ENCODE results near the gene IPO9.

Gene IPO9

GRCh38 chr1:201895913-201896807, 67.2 kb downstream of the IPO9 start:
- Histone ChIP-seq H3K27me3 (ENCODE audit: insufficient read depth, low read depth) (no peaks in the 10 kb centered on the region), H3K4me2 (peak overlapping the region; percentile 10; the same call in 1 of the 2 replicates), H3K36me3 (ENCODE audit: insufficient read depth) (no peaks in the 10 kb centered on the region), H3K79me2 (ENCODE audit: insufficient read depth, low read depth) (no peaks in the 10 kb centered on the region), H3K9ac (peak overlapping the region; percentile 0; the same call in 1 of the 2 replicates), H4K20me1 (ENCODE audit: insufficient read depth) (no peaks in the 10 kb centered on the region), H3K4me1 (ENCODE audit: low read depth, poor library complexity, severe bottlenecking) (peaks cover 14% of the 10 kb centered on the region), H3K27ac (no peak overlapping the region), H2AFZ (ENCODE audit: low read depth) (peak overlapping the region; percentile 51), H3K4me3 (IDR thresholded peaks at IDR 0.05; ENCODE audit: insufficient read depth, low read depth, low read length) (peak overlapping the region; percentile 80)
- peak; percentile 100 for TF ChIP-seq CTCF (conservative IDR thresholded peaks at IDR 0.05; ENCODE audit: low read depth, low read length)

GRCh38 chr1:201896951-201897391, 68.0 kb downstream of the IPO9 start:
- Histone ChIP-seq H3K4me3 (IDR thresholded peaks at IDR 0.05; ENCODE audit: insufficient read depth, low read depth, low read length) (no peak overlapping the region), H3K9ac (no peak overlapping the region), H3K36me3 (ENCODE audit: insufficient read depth) (no peaks in the 10 kb centered on the region), H3K27ac (no peak overlapping the region), H3K27me3 (ENCODE audit: insufficient read depth, low read depth) (no peaks in the 10 kb centered on the region), H3K4me2 (no peak overlapping the region; the same call in 1 of the 2 replicates), H3K79me2 (ENCODE audit: insufficient read depth, low read depth) (no peaks in the 10 kb centered on the region), H4K20me1 (ENCODE audit: insufficient read depth) (no peaks in the 10 kb centered on the region), H2AFZ (ENCODE audit: low read depth) (peak overlapping the region; percentile 51; the same call in 1 of the 2 replicates), H3K4me1 (ENCODE audit: low read depth, poor library complexity, severe bottlenecking) (peaks cover 14% of the 10 kb centered on the region)
- no peak; the same call in 1 of the 2 replicates for TF ChIP-seq CTCF (conservative IDR thresholded peaks at IDR 0.05; ENCODE audit: low read depth, low read length)

GRCh38 chr1:201898240-201898894, 69.4 kb downstream of the IPO9 start:
- Histone ChIP-seq H3K27me3 (ENCODE audit: insufficient read depth, low read depth) (no peaks in the 10 kb centered on the region), H4K20me1 (ENCODE audit: insufficient read depth) (no peaks in the 10 kb centered on the region), H2AFZ (ENCODE audit: low read depth) (no peak overlapping the region), H3K79me2 (ENCODE audit: insufficient read depth, low read depth) (no peaks in the 10 kb centered on the region), H3K36me3 (ENCODE audit: insufficient read depth) (no peaks in the 10 kb centered on the region), H3K4me3 (IDR thresholded peaks at IDR 0.05; ENCODE audit: insufficient read depth, low read depth, low read length) (no peak overlapping the region), H3K4me2 (no peak overlapping the region), H3K27ac (no peak overlapping the region), H3K4me1 (ENCODE audit: low read depth, poor library complexity, severe bottlenecking) (peaks cover 14% of the 10 kb centered on the region), H3K9ac (no peak overlapping the region)
- TF ChIP-seq CTCF (conservative IDR thresholded peaks at IDR 0.05; ENCODE audit: low read depth, low read length), result no peak

- Histone ChIP-seq H3K27ac (no peak overlapping the region), H3K4me1 (ENCODE audit: low read depth, poor library complexity, severe bottlenecking) (peaks cover 14% of the 10 kb centered on the region), H3K4me2 (no peak overlapping the region), H2AFZ (ENCODE audit: low read depth) (no peak overlapping the region), H3K27me3 (ENCODE audit: insufficient read depth, low read depth) (no peaks in the 10 kb centered on the region), H3K4me3 (IDR thresholded peaks at IDR 0.05; ENCODE audit: insufficient read depth, low read depth, low read length) (no peak overlapping the region), H3K36me3 (ENCODE audit: insufficient read depth) (no peaks in the 10 kb centered on the region), H3K9ac (no peak overlapping the region), H4K20me1 (ENCODE audit: insufficient read depth) (no peaks in the 10 kb centered on the region), H3K79me2 (ENCODE audit: insufficient read depth, low read depth) (no peaks in the 10 kb centered on the region)
- TF ChIP-seq CTCF (conservative IDR thresholded peaks at IDR 0.05; ENCODE audit: low read depth, low read length), result no peak
These were observed 70.0 kb downstream of the IPO9 start for GRCh38 chr1:201898992-201899391.

Measured in KMS-11 (cell line).